H1 (cell line): ENCODE measurements around the gene ADGRL3. TPM values are rescaled to one million over a fixed set of nuclear protein-coding genes. Genes with fewer than 3 reads are reported as not detected.

Experiments
- CTCF ChIA-PET: fragments of 300-600 bp; sonication (Branson Sonifier 250); formaldehyde crosslinking; loops from one replicate; lab custom pipeline; 2021; ENCODE audit not compliant: partially characterized antibody; lab: Charles Lee
- POLR2A ChIA-PET: fragments of 300-600 bp; sonication (Branson Sonifier 250); formaldehyde crosslinking; loops from one replicate; lab custom pipeline; 2021; ENCODE audit warnings: inconsistent platforms; ENCODE audit not compliant: partially characterized antibody; lab: Charles Lee
- DNase-seq, 2 experiments: peaks; one replicate each; pipeline versions ENCODE4 v3.0.0 to v3.0.0-alpha.2; 2010 to 2022; ENCODE audit warnings: low spot score in 2 of 2, low read depth in 1 of 2, mixed read lengths in 1 of 2
- FAIRE-seq: peaks from 2 replicates; lab custom pipeline; 2011; peaks lifted over from hg19 to GRCh38; lab: Jason Lieb, UNC
- H2AFZ ChIP-seq: 2 replicates; pipeline ENCODE4 v1.8.1; 2012; ENCODE audit warnings: low read length, inconsistent platforms
- H2AK5ac ChIP-seq: 2 replicates; pipeline ENCODE4 v1.6.1; 2013; ENCODE audit warnings: low read depth, low read length
- H2BK120ac ChIP-seq: replicated peaks from 2 replicates; pipeline ENCODE3; 2013; ENCODE audit warnings: low read depth, low read length, inconsistent platforms
- H2BK12ac ChIP-seq: 2 replicates; pipeline ENCODE4 v1.6.1; 2013; ENCODE audit warnings: low read depth, low read length
- H2BK15ac ChIP-seq: 2 replicates; pipeline ENCODE4 v1.6.1; 2013; ENCODE audit warnings: low read length
- H2BK20ac ChIP-seq: 2 replicates; pipeline ENCODE4 v1.6.1; 2013; ENCODE audit warnings: low read length
- H2BK5ac ChIP-seq: 2 replicates; pipeline ENCODE4 v1.6.1; 2013; ENCODE audit warnings: low read depth, low read length
- H3K14ac ChIP-seq: 2 replicates; pipeline ENCODE4 v1.6.1; 2013; ENCODE audit warnings: inconsistent platforms; ENCODE audit not compliant: insufficient read length
- H3K18ac ChIP-seq: 2 replicates; pipeline ENCODE4 v1.6.1; 2013; ENCODE audit warnings: low read length; ENCODE audit errors: extremely low read depth
- H3K23ac ChIP-seq: 2 replicates; pipeline ENCODE4 v1.6.1; 2013; ENCODE audit warnings: inconsistent platforms; ENCODE audit not compliant: insufficient read length
- H3K23me2 ChIP-seq: 2 replicates; pipeline ENCODE4 v1.6.1; 2013; ENCODE audit warnings: low read depth, low read length
- H3K27ac ChIP-seq: 2 replicates; pipeline ENCODE4 v1.6.1; 2011; ENCODE audit warnings: low read depth, low read length, inconsistent platforms
- H3K27me3 ChIP-seq, 4 experiments: replicated peaks in 1 of 4; 1 replicate in 1 of 4; 2 replicates in 3 of 4; pipeline versions ENCODE4 v1.6.1 to v1.8.1; 2011 to 2013; ENCODE audit warnings: low read length in 3 of 4, mild to moderate bottlenecking in 3 of 4, inconsistent platforms in 2 of 4, mixed read lengths in 2 of 4, moderate library complexity in 1 of 4; ENCODE audit not compliant: control insufficient read depth in 3 of 4, insufficient read depth in 3 of 4; ENCODE audit errors: extremely low read depth in 1 of 4
- H3K36me3 ChIP-seq, 4 experiments: 2 replicates each; pipeline versions ENCODE4 v1.6.1 to v1.8.1; 2011 to 2013; ENCODE audit warnings: mild to moderate bottlenecking in 4 of 4, low read length in 3 of 4, moderate library complexity in 2 of 4, control low read depth in 1 of 4, inconsistent platforms in 1 of 4; ENCODE audit not compliant: insufficient read depth in 4 of 4, control insufficient read depth in 2 of 4
- H3K4ac ChIP-seq: replicated peaks from 2 replicates; pipeline ENCODE3; 2013; ENCODE audit warnings: low read length, low read depth, mixed read lengths, inconsistent platforms; ENCODE audit not compliant: insufficient read length
- H3K4me1 ChIP-seq, 4 experiments: replicated peaks in 1 of 4; 1 replicate in 1 of 4; 2 replicates in 3 of 4; pipeline versions ENCODE4 v1.6.1 to v1.8.1; 2011 to 2013; ENCODE audit warnings: low read length in 3 of 4, inconsistent platforms in 2 of 4, mixed read lengths in 1 of 4; ENCODE audit not compliant: insufficient read depth in 4 of 4, control insufficient read depth in 3 of 4
- H3K4me2 ChIP-seq, 2 experiments: 2 replicates each; pipeline versions ENCODE4 v1.6.1 to v1.8.1; 2011 to 2013; ENCODE audit warnings: low read depth in 2 of 2, low read length in 2 of 2, control low read depth in 1 of 2, inconsistent platforms in 1 of 2, mild to moderate bottlenecking in 1 of 2; ENCODE audit not compliant: insufficient read depth in 1 of 2
- H3K4me3 ChIP-seq, 4 experiments: fragments of 200-600, 300-600 bp in 1 of 4; sonication (generic), shearing (Covaris generic), sonication (Bioruptor Twin) in 1 of 4; 2 replicates each; pipeline versions ENCODE4 v1.5.1 to v1.8.1; 2011 to 2016; ENCODE audit warnings: low read length in 4 of 4, low read depth in 3 of 4, control low read depth in 2 of 4, inconsistent platforms in 2 of 4, mild to moderate bottlenecking in 2 of 4, mixed read lengths in 1 of 4, moderate library complexity in 1 of 4; ENCODE audit not compliant: insufficient read depth in 2 of 4; ENCODE audit errors: extremely low read depth in 1 of 4
- H3K56ac ChIP-seq: replicated peaks from 2 replicates; pipeline ENCODE3; 2013; ENCODE audit warnings: low read depth, mild to moderate bottlenecking, mixed read lengths, low read length, inconsistent platforms; ENCODE audit not compliant: insufficient read length
- H3K79me1 ChIP-seq: 2 replicates; pipeline ENCODE4 v1.6.1; 2013; ENCODE audit warnings: low read depth, low read length, control low read depth
- H3K79me2 ChIP-seq, 2 experiments: 2 replicates each; pipeline versions ENCODE4 v1.6.1 to v1.8.1; 2012 to 2013; ENCODE audit warnings: low read length in 2 of 2, mild to moderate bottlenecking in 2 of 2, inconsistent platforms in 1 of 2; ENCODE audit not compliant: insufficient read depth in 2 of 2, control insufficient read depth in 1 of 2
- H3K9ac ChIP-seq, 4 experiments: replicated peaks in 1 of 4; 1 replicate in 1 of 4; 2 replicates in 3 of 4; pipeline versions ENCODE4 v1.6.1 to v1.8.1; 2011 to 2013; ENCODE audit warnings: low read depth in 3 of 4, low read length in 3 of 4, control low read depth in 2 of 4, mild to moderate bottlenecking in 2 of 4, moderate library complexity in 2 of 4, inconsistent platforms in 1 of 4; ENCODE audit errors: extremely low read depth in 1 of 4
- H3K9me3 ChIP-seq, 2 experiments: 2 replicates each; pipeline versions ENCODE4 v1.6.1 to v1.8.1; 2012 to 2013; ENCODE audit warnings: mild to moderate bottlenecking in 2 of 2, moderate library complexity in 2 of 2, control low read depth in 1 of 2, inconsistent platforms in 1 of 2, low read depth in 1 of 2, low read length in 1 of 2, mixed read lengths in 1 of 2; ENCODE audit not compliant: insufficient read depth in 2 of 2
- H4K20me1 ChIP-seq, 2 experiments: replicated peaks in 1 of 2; 2 replicates each; pipeline versions ENCODE3 to v1.8.1; 2011 to 2013; ENCODE audit warnings: inconsistent platforms in 2 of 2, low read length in 2 of 2, mild to moderate bottlenecking in 1 of 2; ENCODE audit not compliant: insufficient read depth in 2 of 2, control insufficient read depth in 1 of 2
- H4K5ac ChIP-seq: 2 replicates; pipeline ENCODE4 v1.6.1; 2013; ENCODE audit warnings: low read length, low read depth, mixed read lengths, inconsistent platforms; ENCODE audit not compliant: insufficient read length
- H4K8ac ChIP-seq: 2 replicates; pipeline ENCODE4 v1.8.0; 2013; ENCODE audit warnings: mild to moderate bottlenecking, moderate library complexity, low read length, inconsistent platforms; ENCODE audit not compliant: insufficient read depth; ENCODE audit errors: extremely low read depth
- H4K91ac ChIP-seq: replicated peaks from 2 replicates; pipeline ENCODE3; 2013; ENCODE audit warnings: low read length, mixed read lengths, inconsistent platforms; ENCODE audit not compliant: insufficient read length
- CEBPB ChIP-seq: IDR thresholded peaks from 2 replicates; pipeline ENCODE4 v1.6.1; 2012; ENCODE audit warnings: low read depth, low read length
- EZH2 ChIP-seq: fragments of 200-600 bp; sonication (generic); IDR thresholded peaks from 2 replicates; pipeline ENCODE4 v1.7.1; 2012; ENCODE audit warnings: low read depth, mild to moderate bottlenecking, moderate library complexity, low read length, inconsistent platforms; ENCODE audit not compliant: severe bottlenecking
- MAFK ChIP-seq: IDR thresholded peaks from 2 replicates; pipeline ENCODE4 v1.6.1; 2012; ENCODE audit warnings: low read depth, mild to moderate bottlenecking, improper control_type of control experiment, low read length
- SAP30 ChIP-seq: fragments of 300-600 bp; sonication (generic); IDR thresholded peaks from 2 replicates; pipeline ENCODE4 v1.7.1; 2012; ENCODE audit warnings: low read length, moderate library complexity, mild to moderate bottlenecking, inconsistent platforms; ENCODE audit not compliant: insufficient read depth, insufficient replicate concordance
- SUZ12 ChIP-seq: fragments of 200-600 bp; sonication (generic); IDR thresholded peaks from 2 replicates; pipeline ENCODE4 v1.6.1; 2012; ENCODE audit warnings: mild to moderate bottlenecking, inconsistent platforms, low read length, moderate library complexity, mixed read lengths
- WGBS, 2 experiments: shearing (Covaris generic) in 1 of 2; methylation state at CpG; one replicate each; pipeline versions ENCODE4 v1.1.6 to v1.1.7; 2013 to 2015; ENCODE audit warnings: low lambda C conversion rate in 2 of 2, mixed read lengths in 2 of 2, inconsistent platforms in 1 of 2, low coverage in 1 of 2, missing lambda C conversion rate in 1 of 2; ENCODE audit not compliant: insufficient replicate concordance in 2 of 2, insufficient coverage in 1 of 2, insufficient read length in 1 of 2; ENCODE audit errors: extremely low coverage in 1 of 2, missing lambda C conversion rate in 1 of 2; 5-methylcytosine and 5-hydroxymethylcytosine counted together
- polyA plus RNA-seq, 7 experiments: library from polyadenylated mRNA; depleted of rRNA in 3 of 7; stranded (reverse) in 5 of 7; unstranded in 2 of 7; fragments of >200 nt in 5 of 7; fragments of 200-250 nt in 2 of 7; gene quantifications; 1 replicate in 5 of 7; 2 replicates in 1 of 7; 4 replicates in 1 of 7; pipeline versions ENCODE4 v1.2.1 to v1.2.3, GENCODE V29; 2011 to 2013; ENCODE audit warnings: missing spikeins in 2 of 7, mixed read lengths in 2 of 7
- total RNA-seq: library from RNA; stranded (reverse); fragmentation: NEBNext Ultra II Directional; extraction: Animal tissue kit (Norgen Biotek cat#: 25700); gene quantifications from 2 replicates; pipeline ENCODE4 v1.2.1, GENCODE V29; 2021
- TF ChIP-seq, protein P1 (sequence below): IDR thresholded peaks from 2 replicates; pipeline ENCODE4 v1.6.1; 2012; ENCODE audit warnings: inconsistent platforms
- TF ChIP-seq, protein P2 (sequence below): IDR thresholded peaks from 2 replicates; pipeline ENCODE4 v1.6.1; 2012; ENCODE audit warnings: inconsistent platforms

ADGRL3 gene
- total and polyA plus RNA-seq, 2 of the 8 experiments (the other 6 are each of a cell fraction or from before 2014, with no cell fraction given), result 6.6 to 13.0 TPM

DNA sequence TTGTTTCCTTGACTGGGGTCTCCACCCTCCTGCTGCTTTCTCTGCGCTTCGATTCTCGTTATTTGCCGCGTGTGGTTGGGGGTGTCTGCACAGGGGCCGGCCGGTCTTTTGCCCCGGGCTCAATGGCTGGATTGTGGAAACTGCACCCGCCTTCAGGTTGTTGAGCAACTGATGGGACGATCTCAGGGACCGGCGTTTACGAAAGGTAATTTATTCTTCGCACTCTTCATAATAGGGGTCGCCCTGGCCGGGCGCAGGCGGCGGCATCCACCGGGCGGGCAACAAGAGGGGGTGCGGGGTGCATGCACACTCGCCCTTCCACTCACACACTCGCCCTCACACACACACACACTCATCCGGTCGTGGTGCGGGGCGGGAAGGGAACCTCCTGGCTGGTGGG is 1.4 kb downstream of the ADGRL3 start:
- 2% methylated on average over 23 of the region's 28 CpGs; no CpG with 5 or more reads in 1 of the 2 experiments for WGBS, 2 experiments
- H3K27ac ChIP-seq, result no peak overlapping the region
- 0 out of 2 replicates have a peak overlapping the region, but pooled peaks have one; percentile 4 for H4K8ac ChIP-seq
- peaks cover 22% of the 10 kb centered on the region for H3K23me2 ChIP-seq
- H3K9me3 ChIP-seq, result no peaks in the 10 kb centered on the region
- peak overlapping the region; percentile 76 to 97 for H3K4me2 ChIP-seq
- H4K20me1 ChIP-seq, result peaks cover 3 to 14% of the 10 kb centered on the region in 2 experiments
- ChIA-PET CTCF (no interaction called here), POLR2A (interaction anchor here (1.1 to 1.4 kb wide), 2 partner anchors 83 to 300 kb away, joined by 3 read pairs; no protein-coding TSS in a partner anchor)
- H4K91ac ChIP-seq, result no peak overlapping the region
- H2BK12ac ChIP-seq, result no peak overlapping the region
- TF ChIP-seq EZH2 (peak; percentile 18), MAFK (no peak), SAP30 (no peak), CEBPB (0 out of 2 replicates have a peak, but pooled peaks have one; percentile 18), SUZ12 (peak; percentile 54; the same call in 1 of the 2 replicates)
- TF ChIP-seq, protein P1, sequence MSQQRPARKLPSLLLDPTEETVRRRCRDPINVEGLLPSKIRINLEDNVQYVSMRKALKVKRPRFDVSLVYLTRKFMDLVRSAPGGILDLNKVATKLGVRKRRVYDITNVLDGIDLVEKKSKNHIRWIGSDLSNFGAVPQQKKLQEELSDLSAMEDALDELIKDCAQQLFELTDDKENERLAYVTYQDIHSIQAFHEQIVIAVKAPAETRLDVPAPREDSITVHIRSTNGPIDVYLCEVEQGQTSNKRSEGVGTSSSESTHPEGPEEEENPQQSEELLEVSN, result 0 out of 2 replicates have a peak, but pooled peaks have one; percentile 37
- TF ChIP-seq, protein P2, sequence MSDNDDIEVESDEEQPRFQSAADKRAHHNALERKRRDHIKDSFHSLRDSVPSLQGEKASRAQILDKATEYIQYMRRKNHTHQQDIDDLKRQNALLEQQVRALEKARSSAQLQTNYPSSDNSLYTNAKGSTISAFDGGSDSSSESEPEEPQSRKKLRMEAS, result peak; percentile 41; the same call in 1 of the 2 replicates
- H3K4ac ChIP-seq, result no peak overlapping the region
- no peak overlapping the region for H3K14ac ChIP-seq
- no peak overlapping the region for H2BK120ac ChIP-seq
- no peak overlapping the region; the same call in 1 of the 2 replicates for H2BK5ac ChIP-seq
- no peak overlapping the region for H2BK20ac ChIP-seq
- H3K9ac ChIP-seq, result peak overlapping the region in 3 of 4 experiments; percentile 17 to 49 (median 26); a peak in 5 of 7 replicates
- peaks cover 0 to 25% (median 20%) of the 10 kb centered on the region in 4 experiments; a peak in 5 of 7 replicates for H3K27me3 ChIP-seq
- H3K4me1 ChIP-seq, result peaks cover 0 to 13% (median 8%) of the 10 kb centered on the region in 4 experiments; a peak in 4 of 7 replicates
- H3K79me2 ChIP-seq, result peaks cover 0 to 50% of the 10 kb centered on the region in 2 experiments; a peak in 2 of 4 replicates
- peak in 1 of 2 experiments; percentile 63 for DNase-seq
- no peak overlapping the region for H3K23ac ChIP-seq
- no peak for FAIRE-seq
- H4K5ac ChIP-seq, result no peak overlapping the region
- H2BK15ac ChIP-seq, result 0 out of 2 replicates have a peak overlapping the region, but pooled peaks have one; percentile 77
- H2AK5ac ChIP-seq, result no peak overlapping the region
- H3K79me1 ChIP-seq, result no peaks in the 10 kb centered on the region
- H3K56ac ChIP-seq, result no peak overlapping the region
- no peak overlapping the region for H2AFZ ChIP-seq
- H3K36me3 ChIP-seq, result no peaks in the 10 kb centered on the region
- peak overlapping the region; percentile 52 to 94 (median 83) for H3K4me3 ChIP-seq
- peak overlapping the region; percentile 90; the same call in 1 of the 2 replicates for H3K18ac ChIP-seq
